AG04450 (cell line): ENCODE measurements around the gene CDX1. TPM values are rescaled to one million over a fixed set of nuclear protein-coding genes. Genes with fewer than 3 reads are reported as not detected.

Source experiments
- CTCF ChIA-PET: fragments of 300-600, 350-600 bp; formaldehyde crosslinking; extraction: SDS; loops from one replicate; lab custom pipeline; 2022; ENCODE audit warnings: antibody characterized with exemption, inconsistent platforms; lab: Charles Lee
- POLR2A ChIA-PET: fragments of 350-600 bp; formaldehyde crosslinking; extraction: SDS; loops from one replicate; lab custom pipeline; 2021; ENCODE audit warnings: antibody characterized with exemption, inconsistent platforms; lab: Yijun Ruan, JAX
- DNase-seq: peaks from one replicate; pipeline ENCODE4 v3.0.0-alpha.2; 2011; ENCODE audit warnings: low read depth, low spot score
- H3K27ac ChIP-seq: one replicate; pipeline ENCODE4 v1.5.1; 2012; ENCODE audit warnings: low read depth, low read length, control low read depth
- H3K27me3 ChIP-seq: one replicate; pipeline ENCODE4 v1.6.0; 2012; ENCODE audit warnings: low read length; ENCODE audit not compliant: control insufficient read depth, insufficient read depth
- H3K4me3 ChIP-seq: 2 replicates; pipeline ENCODE4 v1.5.1; 2011; ENCODE audit warnings: mild to moderate bottlenecking, low read depth, low read length, control low read depth
- H3K9me3 ChIP-seq: 2 replicates; pipeline ENCODE4 v1.5.1; 2012; ENCODE audit warnings: low read length; ENCODE audit not compliant: control insufficient read depth, insufficient read depth
- polyA plus RNA-seq: library from polyadenylated mRNA; depleted of rRNA; stranded (reverse); fragments of >200 nt; gene quantifications from 2 replicates; pipeline ENCODE4 v1.2.3, GENCODE V29; 2011
- TF ChIP-seq, protein P1 (sequence below): IDR thresholded peaks from 2 replicates; pipeline ENCODE4 v1.5.1; 2011; ENCODE audit warnings: low read depth, low read length, control low read depth, inconsistent platforms

CDX1 gene
- polyA plus RNA-seq, 1 experiment: 0.30 TPM

DNA sequence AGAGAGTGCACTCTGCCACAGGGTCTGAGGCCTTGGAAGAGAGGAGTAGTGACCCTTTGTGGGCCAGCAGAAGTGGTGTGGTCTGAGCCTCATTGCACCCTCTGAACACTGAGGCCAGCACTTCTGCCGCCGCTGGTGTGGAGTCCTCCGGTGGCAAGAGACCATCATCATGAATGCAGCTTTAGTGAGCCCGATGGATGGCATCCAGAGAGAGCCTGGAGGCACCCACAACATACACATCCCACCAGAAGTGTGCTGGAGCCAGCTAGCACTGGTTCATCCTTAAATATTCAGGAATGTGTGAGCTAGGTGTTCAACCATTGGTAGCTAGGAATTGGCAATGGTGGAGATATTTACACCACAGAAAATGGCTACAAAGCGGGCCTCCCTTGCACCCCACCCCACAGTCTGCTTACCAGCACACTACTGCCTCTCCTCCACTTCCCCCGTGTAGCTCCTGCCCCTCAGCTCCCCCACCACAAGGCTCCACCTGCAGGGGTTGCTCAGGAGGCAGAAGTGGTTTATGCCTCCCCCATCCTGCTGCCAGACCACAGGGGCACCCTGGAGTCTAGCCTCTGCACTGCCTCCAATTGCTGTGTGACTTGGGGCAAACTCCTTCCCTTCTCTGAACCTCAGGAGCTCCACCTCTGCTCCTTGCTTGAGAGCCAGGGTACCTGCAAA is 39.7 kb downstream of the CDX1 start:
- no peak for DNase-seq
- POLR2A ChIA-PET: interaction anchor here (0.5 to 0.6 kb wide), 2 partner anchors 43 to 72 kb away, joined by 3 to 4 read pairs; no protein-coding TSS in a partner anchor

DNA sequence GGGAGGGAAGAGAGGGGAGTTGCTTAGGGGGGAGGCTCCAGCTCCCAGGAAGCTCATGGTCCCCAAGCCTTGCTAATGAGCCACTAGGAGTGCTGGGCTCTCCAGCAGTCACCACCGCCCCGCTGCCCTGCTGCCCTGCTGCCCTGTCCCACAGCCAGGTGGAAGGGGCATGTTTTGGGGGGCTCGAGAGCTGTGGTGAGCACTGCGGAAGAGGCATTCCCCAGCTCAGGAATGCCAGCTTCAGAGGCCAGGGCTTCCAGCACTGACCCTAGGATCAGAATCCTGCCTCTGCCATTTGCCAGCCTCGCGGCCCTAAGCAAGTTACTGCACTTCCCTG is 40.2 kb downstream of the CDX1 start:
- POLR2A ChIA-PET: no interaction called here
- Histone ChIP-seq H3K27ac (no peak overlapping the region), H3K9me3 (no peaks in the 10 kb centered on the region; the same call in 1 of the 2 replicates), H3K27me3 (no peaks in the 10 kb centered on the region), H3K4me3 (no peak overlapping the region)
- CTCF ChIA-PET: interaction anchor here (1.3 to 2.6 kb wide), 2 partner anchors 10 to 45 kb away, joined by 6 read pairs; no protein-coding TSS in a partner anchor
- TF ChIP-seq, protein P1, sequence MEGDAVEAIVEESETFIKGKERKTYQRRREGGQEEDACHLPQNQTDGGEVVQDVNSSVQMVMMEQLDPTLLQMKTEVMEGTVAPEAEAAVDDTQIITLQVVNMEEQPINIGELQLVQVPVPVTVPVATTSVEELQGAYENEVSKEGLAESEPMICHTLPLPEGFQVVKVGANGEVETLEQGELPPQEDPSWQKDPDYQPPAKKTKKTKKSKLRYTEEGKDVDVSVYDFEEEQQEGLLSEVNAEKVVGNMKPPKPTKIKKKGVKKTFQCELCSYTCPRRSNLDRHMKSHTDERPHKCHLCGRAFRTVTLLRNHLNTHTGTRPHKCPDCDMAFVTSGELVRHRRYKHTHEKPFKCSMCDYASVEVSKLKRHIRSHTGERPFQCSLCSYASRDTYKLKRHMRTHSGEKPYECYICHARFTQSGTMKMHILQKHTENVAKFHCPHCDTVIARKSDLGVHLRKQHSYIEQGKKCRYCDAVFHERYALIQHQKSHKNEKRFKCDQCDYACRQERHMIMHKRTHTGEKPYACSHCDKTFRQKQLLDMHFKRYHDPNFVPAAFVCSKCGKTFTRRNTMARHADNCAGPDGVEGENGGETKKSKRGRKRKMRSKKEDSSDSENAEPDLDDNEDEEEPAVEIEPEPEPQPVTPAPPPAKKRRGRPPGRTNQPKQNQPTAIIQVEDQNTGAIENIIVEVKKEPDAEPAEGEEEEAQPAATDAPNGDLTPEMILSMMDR: no peak
- no peak for DNase-seq

More for the DNA sequence above, 39.7 kb downstream of the CDX1 start:
- H3K27ac ChIP-seq: no peak overlapping the region
- no peak overlapping the region for H3K4me3 ChIP-seq
- TF ChIP-seq, protein P1: no peak
- no peaks in the 10 kb centered on the region; the same call in 1 of the 2 replicates for H3K9me3 ChIP-seq
- H3K27me3 ChIP-seq: no peaks in the 10 kb centered on the region
- CTCF ChIA-PET: interaction anchor here (1.3 to 2.6 kb wide), 2 partner anchors 10 to 44 kb away, joined by 6 read pairs; no protein-coding TSS in a partner anchor

DNA sequence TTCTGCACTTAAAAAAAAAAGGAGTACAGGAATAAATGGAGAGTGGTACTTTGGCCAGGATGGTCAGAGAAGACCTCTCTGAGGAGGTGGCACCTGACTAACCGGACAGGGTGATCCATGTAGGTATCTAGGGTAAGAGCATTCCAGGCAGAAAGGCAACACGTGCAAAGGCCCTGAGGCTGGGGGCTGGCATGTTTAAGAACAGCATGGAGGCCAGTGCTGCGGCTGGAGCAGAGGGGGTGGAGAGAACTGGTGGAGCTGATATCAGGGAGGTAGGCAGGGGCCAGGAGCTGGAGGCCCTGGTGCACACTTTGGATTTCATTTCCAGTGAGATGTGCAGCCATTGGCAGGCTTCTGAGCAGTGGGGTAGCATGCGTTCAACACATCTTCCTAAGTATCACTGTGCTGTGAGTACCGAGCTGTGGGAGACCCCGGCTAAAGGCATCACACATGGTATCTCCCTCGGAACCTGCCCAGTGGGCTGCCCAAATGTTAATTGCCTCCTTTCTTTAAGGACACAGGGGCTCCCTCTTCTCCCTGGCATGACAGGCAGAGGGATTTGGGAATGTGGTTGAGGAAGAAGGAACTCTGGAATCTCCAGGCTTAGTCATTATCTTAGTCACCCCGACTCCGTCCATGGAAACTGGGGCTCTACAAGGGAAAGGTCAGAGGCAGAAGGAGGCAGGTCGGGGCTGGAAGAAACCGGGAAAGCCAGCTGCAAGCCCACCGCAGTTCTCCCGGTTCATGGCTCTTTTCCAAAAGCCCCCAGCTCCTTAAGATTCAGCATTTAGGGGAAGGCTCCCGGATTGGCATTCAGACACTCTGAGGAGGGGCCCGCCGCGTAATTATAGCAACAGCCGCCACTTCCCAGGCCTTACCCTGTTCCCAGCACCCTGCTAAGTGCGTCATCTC is 41.9 kb downstream of the CDX1 start:
- ChIA-PET CTCF (interaction anchor here (1.0 to 1.1 kb wide), 2 partner anchors 10 to 228 kb away, joined by 3 to 4 read pairs; no protein-coding TSS in a partner anchor), POLR2A (no interaction called here)
- H3K4me3 ChIP-seq: no peak overlapping the region
- H3K9me3 ChIP-seq: no peaks in the 10 kb centered on the region; the same call in 1 of the 2 replicates
- no peak for DNase-seq
- TF ChIP-seq, protein P1: no peak
- H3K27ac ChIP-seq: peak overlapping the region; percentile 3
- H3K27me3 ChIP-seq: no peaks in the 10 kb centered on the region

DNA sequence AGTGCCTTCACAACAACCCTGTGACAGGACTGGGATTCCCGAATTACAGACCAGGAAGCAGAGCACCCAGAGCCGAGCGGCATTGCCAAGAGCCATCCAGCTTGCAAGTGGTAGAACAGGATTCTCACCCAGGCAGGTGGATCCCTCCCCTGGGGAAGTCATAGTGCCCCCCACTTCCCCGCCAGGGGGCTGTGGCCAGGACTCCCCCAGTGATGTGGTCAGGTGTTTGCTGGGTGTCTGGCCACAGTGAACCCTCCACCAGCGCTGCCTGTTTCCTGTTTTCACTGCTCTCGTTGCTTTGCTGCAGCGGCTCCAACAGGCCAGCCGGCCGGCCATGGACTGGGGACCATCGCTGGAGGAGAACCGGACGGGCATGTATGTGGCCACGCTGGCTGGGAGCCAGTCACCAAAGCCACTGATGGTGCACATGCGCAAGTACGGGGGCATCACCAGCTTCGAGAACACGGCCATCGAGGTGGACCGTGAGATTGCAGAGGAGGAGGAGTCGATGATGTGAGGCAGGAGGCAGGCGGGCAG is 42.6 kb downstream of the CDX1 start:
- H3K27ac ChIP-seq: peak overlapping the region; percentile 3
- DNase-seq: no peak
- POLR2A ChIA-PET: no interaction called here

More for the DNA sequence above, 42.6 kb downstream of the CDX1 start:
- no peaks in the 10 kb centered on the region; the same call in 1 of the 2 replicates for H3K9me3 ChIP-seq
- no peak overlapping the region for H3K4me3 ChIP-seq
- CTCF ChIA-PET: interaction anchor here (1.1 kb wide), 1 partner anchor 227 kb away, joined by 3 read pairs; no protein-coding TSS in a partner anchor
- no peaks in the 10 kb centered on the region for H3K27me3 ChIP-seq
- TF ChIP-seq, protein P1: no peak
